Activated CD8-positive, alpha-beta memory T cell treated with anti-CD3 and anti-CD28 coated beads, Interleukin-2, amount 50 U/mL, for 24 hours (primary cell): ENCODE results near the gene ARPC5L.
"Not testable (repeated sequence)": the region's sequence is repeated elsewhere in the genome, so short reads cannot be mapped to it uniquely, and the experiment has no call there.

Experiments
- DNase-seq: peaks from one replicate; pipeline ENCODE4 v3.0.0-alpha.2; 2020; ENCODE audit errors: extremely low read depth

Gene ARPC5L

DNA sequence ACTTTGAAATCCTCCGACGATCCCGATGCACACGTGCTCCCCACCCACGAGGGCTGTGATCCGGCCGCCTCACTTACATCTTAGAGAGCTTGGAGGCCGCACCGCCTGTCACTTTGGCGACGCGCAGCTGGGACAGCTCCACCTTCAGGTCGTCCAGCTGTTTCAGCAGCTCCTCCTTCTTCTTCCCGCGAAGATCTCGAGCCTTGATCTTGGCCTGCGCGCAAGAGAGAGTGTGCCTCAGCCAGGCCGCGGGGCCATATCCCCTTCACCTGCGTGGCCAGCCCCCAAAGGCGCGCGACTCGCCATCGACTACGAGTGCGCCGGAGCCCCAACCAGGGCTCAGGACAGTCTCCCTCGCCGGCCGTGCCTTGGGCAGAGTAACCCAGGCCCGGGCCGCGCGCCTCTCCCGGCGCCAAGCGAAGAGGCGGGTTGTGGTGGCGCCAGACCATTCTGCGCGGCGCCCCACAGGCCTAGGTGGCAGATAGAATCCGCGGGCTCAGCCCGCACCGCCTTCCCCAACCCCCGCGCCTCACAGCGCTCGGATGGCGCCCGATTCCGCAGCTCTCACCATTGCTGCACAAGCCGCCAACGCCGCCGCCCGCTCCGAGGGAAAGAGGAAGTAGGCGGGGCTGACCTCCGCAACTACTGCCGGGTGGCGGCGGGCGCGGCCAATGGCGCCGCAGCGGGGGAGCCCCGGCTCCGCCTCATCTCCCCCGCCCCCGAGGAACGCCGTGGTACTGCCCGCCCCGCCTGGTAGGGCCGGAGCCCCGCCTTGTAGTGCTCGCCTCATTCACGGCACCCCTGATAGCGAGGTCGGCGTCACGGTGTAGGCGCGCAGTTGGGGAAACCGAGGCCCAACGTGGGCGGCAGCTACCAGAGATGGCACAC, at the start of gene ARPC5L, which contains the start of gene RPL35:
TSS of gene ARPC5L (plus strand) at position 789 of the 888 bp plus-strand sequence. CDS start 7,161 bp downstream, outside the sequence.
TSS of gene RPL35 (minus strand) at position 616 of the 888 bp plus-strand sequence. CDS start at position 571, 45 bp downstream.
- peak; percentile 86 for DNase-seq

DNA sequence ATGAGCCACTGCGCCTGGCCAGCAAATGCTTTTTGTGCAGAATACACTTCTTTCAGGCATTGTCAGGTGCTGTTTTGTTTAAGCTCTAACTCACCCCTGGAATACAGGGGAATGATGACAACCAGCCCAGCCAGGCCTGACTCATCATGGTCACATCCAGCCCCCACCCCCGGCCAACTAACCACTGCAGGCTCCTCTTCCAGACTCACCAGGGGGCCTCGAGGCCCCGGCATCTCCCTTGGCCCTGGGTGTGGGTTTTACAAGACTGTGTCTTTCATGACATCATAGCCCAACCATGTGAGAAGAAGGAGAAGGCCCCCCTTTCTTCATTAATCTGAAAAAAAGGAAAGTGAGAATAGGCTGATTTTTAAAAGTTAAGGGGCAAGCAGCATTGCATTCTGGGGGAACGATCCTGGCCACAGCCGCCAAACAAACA, 49.5 kb upstream of the ARPC5L start:
- no peak for DNase-seq

DNA sequence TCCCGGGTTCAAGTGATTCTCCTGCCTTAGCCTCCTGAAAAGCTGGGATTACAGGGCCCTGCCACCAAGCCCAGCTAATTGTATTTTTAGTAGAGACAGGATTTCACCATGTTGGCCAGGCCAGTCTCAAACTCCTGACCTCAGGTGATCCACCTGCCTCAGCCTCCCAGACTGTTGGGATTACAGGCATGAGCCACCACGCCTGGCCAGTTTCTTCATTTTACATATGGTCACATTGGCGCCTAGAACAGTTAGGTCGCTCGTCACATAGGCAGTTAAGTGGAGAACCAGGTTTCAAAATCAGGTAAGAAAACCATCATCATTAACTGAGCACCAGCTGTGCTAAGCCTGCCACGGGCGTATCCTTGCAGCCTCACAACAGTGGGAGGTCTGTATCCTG, 48.9 kb upstream of the ARPC5L start:
- DNase-seq = no peak

DNA sequence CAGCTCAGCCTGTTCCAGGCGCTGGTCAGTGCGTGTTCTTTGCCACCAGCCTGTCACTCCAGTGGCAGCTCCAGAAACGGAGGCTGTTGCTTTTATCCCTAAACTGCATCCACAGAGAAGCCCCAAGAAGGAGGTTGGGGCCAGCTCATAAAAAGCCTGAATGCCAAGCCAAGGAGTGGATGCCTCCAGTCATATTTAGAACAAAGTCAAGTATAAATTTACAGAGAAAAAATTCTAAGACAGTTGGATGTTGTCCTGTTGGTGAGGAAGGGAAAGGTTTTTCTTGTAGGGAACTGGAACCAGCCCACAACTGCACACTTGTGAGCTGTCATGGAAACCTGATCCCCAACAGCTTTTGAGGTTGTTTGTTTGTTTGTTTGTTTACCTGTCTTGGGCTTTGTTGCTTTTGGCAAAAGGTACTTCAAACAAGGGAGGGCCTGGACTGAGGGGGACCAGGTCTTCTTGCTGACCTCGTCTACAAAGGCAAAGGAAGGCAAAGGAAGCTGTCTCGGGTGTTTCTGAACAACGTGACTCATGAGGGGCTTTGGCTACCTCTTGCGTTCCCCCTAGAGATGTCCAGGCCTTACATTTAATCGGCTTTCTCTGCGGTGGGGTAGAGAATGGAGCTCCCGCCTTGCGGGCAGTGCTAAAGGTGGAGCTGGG, 48.3 kb upstream of the ARPC5L start:
- no peak for DNase-seq

DNA sequence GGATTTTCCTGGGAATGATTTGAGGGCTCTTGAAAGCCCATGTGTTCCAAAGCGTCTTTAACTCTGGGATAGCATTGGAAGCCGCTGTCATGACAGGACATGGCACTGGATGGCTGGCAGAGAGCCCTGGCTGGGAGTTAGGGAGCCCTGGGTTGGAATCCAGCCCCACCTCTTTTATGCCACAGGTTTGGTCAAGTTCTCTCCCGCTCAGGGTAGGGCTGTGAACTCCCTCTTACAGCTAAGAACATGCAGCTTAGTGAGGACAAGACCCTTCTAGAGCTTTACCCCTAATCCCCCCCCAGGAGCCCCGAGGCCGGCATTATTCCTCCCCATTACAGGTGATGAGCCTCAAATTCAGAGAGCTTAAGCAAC, 47.8 kb upstream of the ARPC5L start:
- DNase-seq = no peak

DNA sequence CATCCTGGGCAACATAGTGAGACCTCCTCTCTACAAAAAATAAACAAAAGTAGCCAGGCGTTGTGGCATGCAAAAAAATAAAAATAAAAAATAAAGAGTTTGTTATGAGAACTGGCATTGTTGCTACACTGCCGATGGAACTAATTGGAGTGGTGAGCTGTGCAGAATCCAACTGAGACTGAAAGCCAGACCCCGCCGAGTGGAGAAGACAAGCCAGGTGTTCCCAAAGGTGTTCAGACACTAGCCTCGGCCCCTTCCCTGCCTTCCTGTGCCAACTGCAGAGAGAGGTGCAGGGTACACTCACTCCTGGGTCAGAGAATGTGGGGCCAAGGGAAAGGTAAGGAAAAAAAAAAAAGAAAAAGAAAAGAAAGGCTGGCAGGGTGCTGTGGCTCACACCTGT, 46.3 kb upstream of the ARPC5L start:
- no peak for DNase-seq

DNA sequence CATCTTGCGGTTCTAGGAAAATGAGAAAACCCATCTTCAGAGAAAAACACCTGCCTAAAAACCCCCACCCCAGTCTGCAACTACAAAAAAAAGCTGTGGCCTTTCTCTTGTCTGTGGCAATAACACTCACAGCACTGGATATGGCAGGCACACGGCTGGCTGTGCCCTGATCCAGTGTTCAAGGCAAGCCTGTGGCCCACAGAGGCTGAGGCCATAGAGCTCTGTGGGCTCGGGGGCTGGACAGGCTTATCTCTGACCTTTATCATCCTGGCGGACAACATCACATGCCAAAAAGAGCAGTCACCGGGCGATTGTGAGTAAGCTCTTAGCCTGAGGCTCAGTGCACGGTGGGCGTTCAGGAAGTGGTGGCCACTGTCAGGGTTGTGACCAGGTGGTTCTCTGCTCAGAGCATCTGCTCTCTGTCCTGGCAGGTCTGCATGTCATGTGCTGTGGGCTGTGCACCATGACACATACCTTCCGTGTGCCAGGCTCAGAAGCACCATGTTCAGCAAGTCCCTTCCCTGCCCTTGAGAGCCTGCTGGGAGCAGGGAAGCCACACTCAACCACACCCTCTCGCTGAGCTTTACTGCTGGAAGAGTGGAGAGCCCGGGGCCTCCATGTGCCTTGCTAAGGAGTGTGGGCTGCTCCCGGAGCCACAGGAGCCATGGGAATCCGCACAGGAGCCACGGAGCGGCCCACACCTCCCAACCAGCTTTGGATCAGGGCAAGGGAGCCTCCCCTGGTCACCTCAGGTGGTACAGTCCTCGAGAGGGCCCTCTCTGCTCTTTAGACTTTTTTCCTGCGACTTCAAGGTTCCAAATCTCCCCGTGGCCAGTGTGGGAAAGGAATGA, 43.3 kb upstream of the ARPC5L start:
- DNase-seq = no peak

DNA sequence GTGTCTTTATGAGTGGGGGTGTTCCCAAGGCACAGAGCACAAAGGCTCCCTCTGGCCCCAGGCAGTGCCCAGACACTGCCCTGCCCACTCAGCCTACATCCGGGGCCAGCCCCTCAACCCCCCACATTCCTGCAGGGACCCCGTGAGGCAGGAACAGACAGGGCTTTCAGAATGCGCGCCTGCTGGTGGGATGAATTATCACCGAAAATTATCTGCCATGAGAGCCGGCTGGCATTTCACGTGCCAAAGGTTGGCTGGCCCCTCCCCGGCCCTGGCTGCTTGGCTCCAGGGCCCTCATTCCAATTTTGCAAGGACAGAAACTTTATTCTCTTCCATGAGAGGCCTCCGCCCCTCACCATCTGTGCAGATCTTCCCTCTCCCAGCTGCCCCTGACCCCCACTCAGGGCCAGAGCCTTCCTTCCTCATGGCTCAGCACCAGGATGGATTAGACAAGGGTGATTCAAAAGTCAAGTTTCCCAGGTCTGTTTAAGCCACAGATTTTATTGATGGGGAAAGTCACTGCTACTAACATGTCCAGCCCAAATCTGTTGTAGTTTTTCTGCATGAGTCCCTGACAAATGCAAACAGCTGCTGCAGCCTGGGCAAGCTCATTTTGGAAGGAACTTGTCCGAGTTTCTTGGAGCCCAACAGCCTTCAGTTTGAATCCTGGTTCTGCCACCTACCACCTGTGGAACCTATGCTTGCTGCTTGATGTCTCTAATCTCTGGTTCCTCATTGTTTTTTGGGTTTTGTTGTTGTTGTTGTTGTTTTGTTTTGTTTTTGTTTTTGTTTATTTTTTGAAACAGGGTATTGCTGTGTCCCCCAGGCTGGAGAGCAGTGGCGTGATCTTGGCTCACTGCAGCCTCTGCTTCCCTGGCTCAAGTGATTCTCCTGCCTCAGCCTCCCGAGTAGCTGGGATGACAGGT, 41.0 kb upstream of the ARPC5L start:
- no peak for DNase-seq

DNA sequence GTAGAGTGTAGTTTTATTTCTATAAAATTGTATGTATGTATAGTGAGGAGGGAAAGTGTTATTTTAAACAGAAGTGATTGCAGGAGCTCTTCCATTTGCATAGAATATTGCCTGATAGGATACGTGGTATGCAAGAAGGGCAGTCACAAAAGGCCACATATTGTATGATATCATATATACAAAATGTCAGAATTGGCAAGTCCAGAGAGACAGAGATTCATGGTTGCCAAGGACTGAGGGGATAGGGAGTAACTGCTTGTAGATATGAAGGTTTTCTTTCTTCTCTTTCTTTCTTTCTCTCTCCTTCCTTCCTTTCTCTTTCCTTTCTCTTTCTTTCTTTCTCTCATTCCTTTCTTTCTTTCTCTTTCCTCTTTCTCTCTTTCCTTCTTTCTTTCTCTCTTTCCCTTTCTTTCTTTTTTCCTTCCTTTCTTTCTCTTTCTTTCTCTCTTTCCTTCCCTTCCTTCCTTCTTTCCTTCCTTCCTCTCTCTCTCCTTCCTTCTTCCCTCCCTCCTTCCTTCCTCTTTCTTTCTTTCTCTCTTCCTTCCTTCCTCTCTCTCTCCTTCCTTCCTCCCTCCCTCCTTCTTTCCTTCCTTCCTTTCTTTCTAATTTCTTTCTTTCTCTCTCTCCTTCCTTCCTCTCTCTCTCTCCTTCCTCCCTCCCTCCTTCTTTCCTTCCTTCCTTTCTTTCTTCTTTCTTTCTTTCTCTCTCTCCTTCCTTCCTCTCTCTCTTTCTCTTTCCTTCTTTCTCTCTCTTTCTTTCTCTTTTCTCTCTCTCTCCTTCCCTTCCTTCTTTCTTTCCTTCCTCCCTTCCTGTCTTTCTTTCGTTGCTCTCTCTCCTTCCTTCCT, 33.2 kb upstream of the ARPC5L start:
- no peak for DNase-seq

DNA sequence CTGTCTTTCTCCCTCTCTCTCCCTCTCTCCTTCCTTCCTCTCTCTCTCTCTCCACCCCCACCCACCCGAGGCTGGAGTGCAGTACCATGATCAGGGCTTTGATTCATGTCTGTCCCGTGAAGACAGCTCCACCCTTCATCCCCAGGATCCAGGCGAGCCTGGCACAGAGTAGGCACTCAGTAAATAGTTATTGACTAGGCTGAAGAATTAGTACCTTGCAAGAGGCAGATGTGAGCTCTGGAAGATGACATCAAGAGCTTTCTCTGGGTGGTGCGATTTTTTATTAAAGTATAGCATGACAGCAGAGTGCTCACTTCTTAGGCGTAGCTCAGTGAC, 32.6 kb upstream of the ARPC5L start:
- no peak for DNase-seq

DNA sequence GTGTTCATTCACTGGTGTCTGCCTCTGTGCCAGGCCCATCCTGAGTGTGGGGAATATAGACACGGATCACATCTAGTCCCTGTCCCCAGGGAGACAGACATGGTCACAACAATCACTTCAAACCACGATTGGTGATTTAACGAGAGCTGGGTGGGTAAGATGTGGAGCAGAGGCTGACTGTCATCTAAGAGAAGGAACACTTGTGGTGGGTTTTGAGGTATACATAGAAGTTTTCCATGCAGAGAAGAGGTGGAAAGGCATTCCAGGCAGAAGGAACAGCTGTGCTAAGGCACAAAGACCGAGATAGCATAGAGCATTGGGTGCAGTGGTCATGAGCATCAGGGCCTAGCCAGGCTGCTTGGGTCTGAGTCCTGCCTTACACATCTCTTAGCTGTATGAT, 31.3 kb upstream of the ARPC5L start:
- DNase-seq = no peak

DNA sequence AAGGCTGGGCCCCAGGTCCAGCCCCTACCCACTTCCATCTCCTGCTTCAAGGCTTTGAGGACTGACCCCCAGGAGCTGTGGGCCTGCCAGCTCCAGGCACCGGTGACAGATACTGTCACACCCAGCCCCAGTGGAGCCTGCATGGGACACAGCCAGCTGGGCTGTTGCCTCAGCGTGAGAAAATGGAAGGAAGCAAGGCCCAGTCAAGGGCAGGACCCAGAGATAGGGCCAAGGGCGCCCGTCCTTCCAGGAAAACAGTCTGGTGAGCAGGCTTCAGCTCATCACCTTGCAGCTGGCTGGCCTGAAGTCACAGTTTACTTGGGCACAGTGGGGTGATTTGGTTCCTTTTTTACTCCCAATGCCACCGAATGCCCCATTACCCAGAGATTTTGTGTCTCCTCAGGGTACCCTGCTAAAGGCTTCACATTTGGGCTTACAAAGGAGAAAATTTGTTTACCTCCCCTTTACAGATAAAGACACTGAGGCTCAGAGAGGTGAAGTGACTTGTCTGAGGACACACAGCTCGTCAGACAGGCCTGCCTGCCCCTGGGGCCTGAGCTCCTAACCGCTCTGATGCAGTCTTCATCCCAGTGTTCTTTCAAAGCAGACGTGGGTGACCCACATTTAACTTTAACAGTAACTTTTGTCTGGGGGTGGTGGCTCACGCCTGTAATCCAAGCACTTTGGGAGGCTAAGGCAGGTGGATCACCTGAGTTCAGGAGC, 30.1 kb upstream of the ARPC5L start:
- no peak for DNase-seq

DNA sequence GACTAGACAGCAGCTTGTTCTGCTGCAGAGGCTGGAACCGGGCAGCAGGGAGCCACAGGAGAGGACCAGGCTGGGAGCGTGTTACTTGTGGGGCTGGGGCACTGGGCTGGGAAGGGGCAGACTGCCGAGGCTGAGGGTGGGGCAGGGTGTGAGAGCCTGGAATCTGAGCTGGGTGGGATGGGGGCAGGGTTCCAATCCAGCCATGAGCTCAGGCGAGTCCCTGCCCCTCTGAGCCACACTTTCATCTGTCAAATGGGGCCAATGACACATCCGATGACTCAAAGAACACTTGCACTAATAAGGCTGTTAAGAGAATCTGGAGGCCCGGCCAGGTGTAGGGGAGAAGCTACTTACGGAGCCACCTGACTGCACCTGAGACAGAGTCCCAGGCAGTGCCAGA, 27.3 kb upstream of the ARPC5L start:
- no peak for DNase-seq

DNA sequence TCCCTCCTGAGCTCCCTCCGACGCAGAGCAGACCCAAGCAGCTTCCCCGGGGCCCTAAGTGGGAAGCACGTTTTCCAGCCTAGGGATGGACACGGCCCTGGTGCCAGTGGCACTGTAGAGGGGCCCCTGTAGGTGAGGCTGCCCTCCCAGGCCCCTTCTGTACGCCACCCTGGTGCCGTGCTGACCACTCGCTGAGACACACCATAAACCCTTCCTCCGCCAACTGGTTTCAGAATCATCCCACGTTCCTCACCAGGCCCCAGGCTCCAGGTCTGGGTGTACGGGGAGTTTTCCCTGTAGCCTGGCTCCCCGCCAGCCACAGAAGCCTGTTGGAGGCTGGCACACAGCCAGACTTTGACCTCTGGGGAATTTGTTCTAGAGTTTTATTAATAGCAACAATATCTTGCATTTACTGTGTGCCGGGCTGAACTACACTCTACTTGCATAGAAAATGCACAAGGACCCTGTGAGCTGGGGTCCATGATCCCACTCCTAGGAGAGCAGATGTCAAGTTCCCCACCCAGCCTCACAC, 26.8 kb upstream of the ARPC5L start:
- DNase-seq = no peak

DNA sequence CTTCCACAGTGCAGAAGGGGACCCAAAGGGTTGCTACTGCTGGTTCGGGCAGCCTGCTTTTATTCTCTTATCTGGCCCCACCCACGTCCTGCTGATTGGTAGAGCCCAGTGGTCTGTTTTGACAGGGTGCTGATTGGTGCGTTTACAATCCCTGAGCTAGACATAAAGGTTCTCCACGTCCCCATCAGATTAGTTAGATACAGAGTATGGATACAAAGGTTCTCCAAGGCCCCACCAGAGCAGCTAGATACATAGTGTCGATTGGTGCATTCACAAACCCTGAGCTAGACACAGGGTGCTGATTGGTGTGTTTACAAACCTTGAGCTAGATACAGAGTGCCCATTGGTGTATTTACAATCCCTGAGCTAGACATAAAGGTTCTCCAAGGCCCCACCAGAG, 23.8 kb upstream of the ARPC5L start:
- not testable (repeated sequence) for DNase-seq

DNA sequence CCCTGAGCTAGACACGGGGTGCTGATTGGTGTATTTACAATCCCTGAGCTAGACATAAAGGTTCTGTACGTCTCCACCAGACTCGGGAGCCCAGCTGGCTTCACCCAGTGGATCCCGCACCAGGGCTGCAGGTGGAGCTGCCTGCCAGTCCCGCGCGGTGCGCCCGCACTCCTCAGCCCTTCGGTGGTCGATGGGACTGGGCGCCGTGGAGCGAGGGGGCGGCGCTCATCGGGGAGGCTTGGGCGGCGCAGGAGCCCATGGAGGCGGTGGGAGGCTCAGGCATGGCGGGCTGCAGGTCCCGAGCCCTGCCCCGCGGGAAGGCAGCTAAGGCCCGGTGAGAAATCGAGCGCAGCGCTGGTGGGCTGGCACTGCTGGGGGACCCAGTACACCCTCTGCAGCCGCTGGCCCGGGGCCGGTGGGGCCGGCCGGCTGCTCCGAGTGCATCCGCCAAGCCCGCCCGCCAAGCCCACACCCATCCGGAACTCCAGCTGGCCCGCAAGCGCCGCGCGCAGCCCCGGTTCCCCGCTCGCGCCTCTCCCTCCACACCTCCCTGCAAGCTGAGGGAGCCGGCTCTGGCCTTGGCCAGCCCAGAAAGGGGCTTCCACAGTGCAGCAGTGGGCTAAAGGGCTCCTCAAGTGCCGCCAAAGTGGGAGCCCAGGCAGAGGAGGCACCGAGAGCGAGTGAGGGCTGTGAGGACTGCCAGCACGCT, 23.2 kb upstream of the ARPC5L start:
- DNase-seq = not testable (repeated sequence)

DNA sequence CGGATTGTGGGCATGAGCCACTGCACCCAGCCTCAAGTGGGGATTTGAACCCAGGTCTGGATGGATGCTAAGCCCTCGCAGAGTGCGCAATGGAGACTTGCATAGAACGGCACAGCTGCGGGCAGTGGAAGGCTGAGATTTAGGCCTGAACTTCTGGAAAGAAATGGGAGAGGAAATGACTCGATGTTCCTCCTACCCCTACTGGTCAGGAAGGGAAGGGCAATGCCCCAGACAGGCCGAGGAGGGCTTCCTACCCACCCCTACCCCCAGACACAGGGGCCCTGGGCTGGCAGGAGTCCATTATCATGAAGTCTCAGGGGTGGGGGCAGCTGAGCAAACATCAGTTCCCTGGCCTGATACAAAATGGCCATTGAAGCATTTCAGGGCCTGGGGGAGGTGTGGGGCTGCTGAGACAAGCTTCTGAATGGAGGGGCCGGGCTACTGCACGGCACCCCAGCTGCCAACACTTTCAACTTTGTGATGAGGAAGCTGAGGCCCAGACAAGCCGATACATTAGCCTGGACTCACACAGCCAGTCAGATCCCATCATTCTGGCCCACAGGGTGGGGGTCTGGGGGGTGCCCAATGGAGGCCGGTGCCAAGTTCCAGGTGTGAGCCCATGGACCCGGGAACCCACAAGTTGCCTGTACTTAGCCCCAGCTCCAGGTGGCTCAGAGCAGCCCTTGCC, 22.2 kb upstream of the ARPC5L start:
- no peak for DNase-seq

DNA sequence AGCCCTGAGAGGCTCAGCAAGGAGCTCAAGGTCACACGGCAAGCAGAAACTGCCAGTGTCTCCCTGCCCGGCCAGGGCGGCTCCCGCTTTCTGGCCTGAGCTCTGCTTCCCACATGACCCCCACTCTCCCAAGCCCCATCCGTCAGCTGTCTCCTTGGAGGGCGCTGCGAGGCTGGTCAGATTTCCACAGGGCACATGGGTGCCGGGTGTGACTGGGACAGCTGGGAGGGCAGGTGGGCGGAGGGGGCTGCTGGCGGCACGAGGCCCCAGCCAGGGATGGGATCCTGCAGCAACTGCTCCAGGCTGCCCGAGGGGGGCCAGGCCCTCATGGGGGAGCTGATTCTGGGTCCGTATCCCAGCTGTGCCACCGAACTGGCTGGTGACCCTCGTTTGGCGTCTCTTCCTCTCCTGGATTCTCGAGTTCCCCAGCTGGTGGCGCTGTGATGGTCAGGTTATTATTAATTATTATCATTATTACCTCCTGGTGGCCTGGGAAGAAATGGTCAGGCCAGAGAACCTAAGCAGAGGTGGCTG, 21.6 kb upstream of the ARPC5L start:
- no peak for DNase-seq
